Mesothelial cell of epicardium (in vitro differentiated cells): ENCODE data around the gene ENTPD6. TPM values are rescaled to one million over a fixed set of nuclear protein-coding genes. Genes with fewer than 3 reads are reported as not detected.

Source experiments
- DNase-seq, 2 experiments: peaks; one replicate each; pipeline ENCODE4 v3.0.0; 2021; ENCODE audit warnings: low spot score in 2 of 2; ENCODE audit not compliant: unreplicated experiment in 2 of 2
- H3K27ac Mint-ChIP-seq: 2 replicates; pipeline ENCODE4 v1.8.0; 2021; ENCODE audit warnings: mixed read lengths
- H3K27me3 Mint-ChIP-seq: 2 replicates; pipeline ENCODE4 v1.8.0; 2021; ENCODE audit warnings: low read depth, mixed read lengths
- H3K36me3 Mint-ChIP-seq: 2 replicates; pipeline ENCODE4 v1.8.0; 2021; ENCODE audit warnings: mixed read lengths
- H3K4me1 Mint-ChIP-seq: 2 replicates; pipeline ENCODE4 v1.8.0; 2021; ENCODE audit warnings: mixed read lengths
- H3K4me3 Mint-ChIP-seq: 2 replicates; pipeline ENCODE4 v1.8.0; 2021; ENCODE audit warnings: mild to moderate bottlenecking, moderate library complexity, mixed read lengths
- H3K9me3 Mint-ChIP-seq: 2 replicates; pipeline ENCODE4 v1.8.0; 2021; ENCODE audit warnings: mixed read lengths
- CTCF ChIP-seq: fragments of 200-600 bp; sonication (generic); IDR thresholded peaks from one replicate; pipeline ENCODE4 v1.5.0; 2021; ENCODE audit warnings: antibody characterized with exemption; ENCODE audit not compliant: unreplicated experiment
- total RNA-seq: library from RNA; stranded (reverse); gene quantifications from 3 replicates; pipeline ENCODE4 v1.2.1, GENCODE V29; 2021

Gene ENTPD6
- total RNA-seq, 1 donor from 2014 or later: 59.3 TPM

- no peaks in the 10 kb centered on the region for H3K27me3 Mint-ChIP-seq
- H3K4me3 Mint-ChIP-seq: no peak overlapping the region
- no peaks in the 10 kb centered on the region for H3K9me3 Mint-ChIP-seq
- H3K36me3 Mint-ChIP-seq: peaks cover 35% of the 10 kb centered on the region
- DNase-seq: peak in 1 of 2 experiments; percentile 33
- H3K27ac Mint-ChIP-seq: no peak overlapping the region
- TF ChIP-seq CTCF: no peak
- H3K4me1 Mint-ChIP-seq: no peaks in the 10 kb centered on the region
Measured at GRCh38 chr20:25269833-25270170, 74.3 kb downstream of the ENTPD6 start.

GRCh38 chr20:25270829-25271251 lies 75.3 kb downstream of the ENTPD6 start:
- peak in 1 of 2 experiments; percentile 14 for DNase-seq
- H3K4me1 Mint-ChIP-seq: no peaks in the 10 kb centered on the region
- no peak overlapping the region for H3K27ac Mint-ChIP-seq
- peaks cover 35% of the 10 kb centered on the region for H3K36me3 Mint-ChIP-seq
- H3K4me3 Mint-ChIP-seq: no peak overlapping the region
- no peak for TF ChIP-seq CTCF
- H3K27me3 Mint-ChIP-seq: no peaks in the 10 kb centered on the region
- H3K9me3 Mint-ChIP-seq: no peaks in the 10 kb centered on the region

- Mint-ChIP-seq H3K27ac (no peak overlapping the region), H3K4me3 (no peak overlapping the region), H3K9me3 (no peaks in the 10 kb centered on the region), H3K36me3 (peaks cover 32% of the 10 kb centered on the region), H3K27me3 (no peaks in the 10 kb centered on the region), H3K4me1 (no peaks in the 10 kb centered on the region)
- no peak for TF ChIP-seq CTCF
- DNase-seq: no peak
Measured at GRCh38 chr20:25271486-25272222, 76.1 kb downstream of the ENTPD6 start.

- Mint-ChIP-seq H3K4me1 (no peaks in the 10 kb centered on the region), H3K4me3 (no peak overlapping the region), H3K27me3 (no peaks in the 10 kb centered on the region), H3K36me3 (peaks cover 29% of the 10 kb centered on the region), H3K9me3 (no peaks in the 10 kb centered on the region), H3K27ac (no peak overlapping the region)
- no peak for DNase-seq
- no peak for TF ChIP-seq CTCF
Measured at GRCh38 chr20:25272223-25273000, 76.9 kb downstream of the ENTPD6 start.

GRCh38 chr20:25273046-25273445 lies 77.5 kb downstream of the ENTPD6 start:
- DNase-seq: peak in 1 of 2 experiments; percentile 6
- TF ChIP-seq CTCF: no peak
- Mint-ChIP-seq H3K4me3 (no peak overlapping the region), H3K9me3 (no peaks in the 10 kb centered on the region), H3K36me3 (peaks cover 33% of the 10 kb centered on the region), H3K4me1 (no peaks in the 10 kb centered on the region), H3K27me3 (no peaks in the 10 kb centered on the region), H3K27ac (no peak overlapping the region)
